GM12878 (cell line): ENCODE results near the gene ABCC5. TPM values are rescaled to one million over a fixed set of nuclear protein-coding genes. Genes with fewer than 3 reads are reported as not detected.

Source experiments
- CBFB ChIP-seq: IDR thresholded peaks from 2 replicates; pipeline ENCODE4 v1.6.1; 2016; ENCODE audit warnings: antibody characterized with exemption, low read depth
- EGR1 ChIP-seq, 2 experiments: IDR thresholded peaks; 1 replicate in 1 of 2; 2 replicates in 1 of 2; pipeline ENCODE4 v1.6.1; 2011 to 2012; ENCODE audit warnings: low read depth in 2 of 2, low read length in 2 of 2, borderline replicate concordance in 1 of 2, mild to moderate bottlenecking in 1 of 2, moderate library complexity in 1 of 2
- HDAC2 ChIP-seq: fragments of 200-600 bp; sonication (generic); IDR thresholded peaks from 2 replicates; pipeline ENCODE4 v1.6.1; 2017
- MYB ChIP-seq: fragments of 150-350 bp; IDR thresholded peaks from 2 replicates; pipeline ENCODE4 v1.6.1; 2014; ENCODE audit warnings: mild to moderate bottlenecking, low read depth, low read length, borderline replicate concordance
- NR2F1 ChIP-seq: fragments of 450-650 bp; conservative IDR thresholded peaks from 2 replicates; pipeline ENCODE4 v1.6.1; 2017; ENCODE audit warnings: mild to moderate bottlenecking
- NRF1 ChIP-seq: conservative IDR thresholded peaks from 2 replicates; pipeline ENCODE4 v1.6.1; 2011; ENCODE audit warnings: mild to moderate bottlenecking, low read depth, low read length, improper control_type of control experiment
- TARDBP ChIP-seq: IDR thresholded peaks from 2 replicates; pipeline ENCODE4 v1.6.1; 2016; ENCODE audit warnings: borderline replicate concordance
- TCF3 ChIP-seq: IDR thresholded peaks from 2 replicates; pipeline ENCODE4 v1.6.1; 2012; ENCODE audit warnings: low read depth, mild to moderate bottlenecking, low read length, borderline replicate concordance; ENCODE audit not compliant: insufficient read depth
- YY1 ChIP-seq: IDR thresholded peaks from 2 replicates; pipeline ENCODE4 v1.6.1; 2011; ENCODE audit warnings: low read depth, mild to moderate bottlenecking, low read length
- polyA plus RNA-seq, 11 experiments: library from polyadenylated mRNA; depleted of rRNA in 4 of 11; unstranded in 6 of 11; stranded (reverse) in 5 of 11; fragments of >200 nt; fragmentation: Nextera tagmentation in 4 of 11; fragmentation: Illumina TruSeq in 1 of 11; extraction: Ambion mirVana in 4 of 11; extraction: Trizol in 1 of 11; gene quantifications; 1 replicate in 1 of 11; 2 replicates in 10 of 11; pipeline versions ENCODE4 v1.2.1 to v1.2.3, GENCODE V29; 2011 to 2016; ENCODE audit warnings: inconsistent platforms in 2 of 11, missing spikeins in 2 of 11, low read depth in 1 of 11
- total RNA-seq, 4 experiments: library from RNA; depleted of rRNA in 3 of 4; stranded (reverse); fragments of >200 nt in 3 of 4; fragmentation: Illumina TruSeq in 1 of 4; extraction: Trizol in 1 of 4; gene quantifications; 2 replicates each; pipeline versions ENCODE4 v1.2.1 to v1.2.3, GENCODE V29; 2013 to 2021
- TF ChIP-seq, protein P1 (sequence below): IDR thresholded peaks from 2 replicates; pipeline ENCODE4 v1.6.1; 2011; ENCODE audit warnings: low read depth, mild to moderate bottlenecking, low read length, moderate library complexity, borderline replicate concordance; ENCODE audit errors: extremely low read depth
- TF ChIP-seq, protein P2 (sequence below): fragments of 450-650 bp; conservative IDR thresholded peaks from 2 replicates; pipeline ENCODE4 v1.6.1; 2017; ENCODE audit warnings: mild to moderate bottlenecking, moderate library complexity
- TF ChIP-seq, protein P3 (sequence below): fragments of 450-650 bp; IDR thresholded peaks from 2 replicates; pipeline ENCODE4 v1.6.1; 2018; ENCODE audit warnings: mild to moderate bottlenecking, low read depth, moderate library complexity; ENCODE audit not compliant: partially characterized antibody
- TF ChIP-seq, protein P4 (sequence below): fragments of 450-650 bp; IDR thresholded peaks from 2 replicates; pipeline ENCODE4 v1.6.1; 2017; ENCODE audit warnings: mild to moderate bottlenecking
- TF ChIP-seq, protein P5 (sequence below): IDR thresholded peaks from 2 replicates; pipeline ENCODE4 v1.6.1; 2011; ENCODE audit warnings: borderline replicate concordance, low read depth, mild to moderate bottlenecking, moderate library complexity, mixed read lengths, low read length; ENCODE audit not compliant: insufficient read depth; ENCODE audit errors: extremely low read length
- TF ChIP-seq, protein P6 (sequence below): fragments of 450-650 bp; formaldehyde crosslinking; IDR thresholded peaks from 2 replicates; pipeline ENCODE4 v1.4.0; 2020; ENCODE audit warnings: mild to moderate bottlenecking, moderate library complexity

The ABCC5 gene
- total and polyA plus RNA-seq, 10 of the 15 experiments (the other 5 are each of a cell fraction or from before 2014, with no cell fraction given), result 6.0 to 17.8 (median 9.7) TPM

DNA sequence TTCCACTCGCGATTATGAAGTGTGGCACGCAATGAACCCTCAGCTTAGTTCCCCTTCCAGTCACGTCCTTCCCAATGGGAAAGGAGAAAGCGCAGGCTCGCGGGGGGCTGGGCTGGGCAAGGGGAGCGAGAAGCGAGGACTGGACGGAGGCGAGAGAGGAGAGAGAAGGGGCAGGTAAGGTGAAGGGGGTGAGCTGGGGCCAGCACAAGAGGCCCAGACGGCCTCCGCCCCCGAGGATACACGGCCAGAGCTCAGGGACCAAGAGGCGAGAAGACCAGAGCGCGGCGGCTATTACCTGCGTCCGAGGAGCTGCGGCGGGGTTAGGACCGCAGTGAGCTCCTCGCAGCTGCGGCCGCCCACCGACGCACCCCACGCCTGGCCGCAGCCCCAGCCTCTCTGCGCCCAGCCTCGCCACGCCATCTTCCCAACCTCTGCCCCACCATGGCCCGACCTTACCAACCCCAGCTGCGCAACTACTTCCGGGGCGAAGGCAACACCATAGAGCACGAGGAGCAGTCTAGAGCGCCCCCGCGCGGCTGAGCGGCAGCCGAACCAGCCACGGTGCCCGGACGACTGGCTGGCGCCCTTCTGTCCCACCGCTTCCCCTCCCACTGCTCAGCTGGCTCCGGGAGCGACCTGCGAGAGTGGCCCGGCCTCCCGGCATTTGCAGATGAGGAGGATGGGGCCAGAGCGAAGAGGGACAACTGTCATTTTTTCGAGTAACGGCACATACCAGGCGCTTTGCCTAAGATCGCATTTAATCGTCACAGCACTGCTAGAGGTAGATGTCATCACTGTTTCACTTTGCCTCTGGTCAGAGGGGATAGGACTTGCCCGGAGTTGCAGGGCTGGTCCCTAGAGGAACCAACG, 133.0 kb downstream of the ABCC5 start, which contains the start of gene PARL (continued):
- peak; percentile 82 for TF ChIP-seq TARDBP
- TF ChIP-seq EGR1 (IDR thresholded peaks at IDR 0.05; ENCODE audit: borderline replicate concordance in 1 of 2, low read depth in 2 of 2, low read length in 2 of 2), result peak; percentile 49 to 51; a peak in 1 of 3 replicates
- no peak for TF ChIP-seq HDAC2
- TF ChIP-seq, protein P1, sequence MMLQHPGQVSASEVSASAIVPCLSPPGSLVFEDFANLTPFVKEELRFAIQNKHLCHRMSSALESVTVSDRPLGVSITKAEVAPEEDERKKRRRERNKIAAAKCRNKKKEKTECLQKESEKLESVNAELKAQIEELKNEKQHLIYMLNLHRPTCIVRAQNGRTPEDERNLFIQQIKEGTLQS, result no peak
- TF ChIP-seq NRF1, result no peak
- TF ChIP-seq, protein P2, sequence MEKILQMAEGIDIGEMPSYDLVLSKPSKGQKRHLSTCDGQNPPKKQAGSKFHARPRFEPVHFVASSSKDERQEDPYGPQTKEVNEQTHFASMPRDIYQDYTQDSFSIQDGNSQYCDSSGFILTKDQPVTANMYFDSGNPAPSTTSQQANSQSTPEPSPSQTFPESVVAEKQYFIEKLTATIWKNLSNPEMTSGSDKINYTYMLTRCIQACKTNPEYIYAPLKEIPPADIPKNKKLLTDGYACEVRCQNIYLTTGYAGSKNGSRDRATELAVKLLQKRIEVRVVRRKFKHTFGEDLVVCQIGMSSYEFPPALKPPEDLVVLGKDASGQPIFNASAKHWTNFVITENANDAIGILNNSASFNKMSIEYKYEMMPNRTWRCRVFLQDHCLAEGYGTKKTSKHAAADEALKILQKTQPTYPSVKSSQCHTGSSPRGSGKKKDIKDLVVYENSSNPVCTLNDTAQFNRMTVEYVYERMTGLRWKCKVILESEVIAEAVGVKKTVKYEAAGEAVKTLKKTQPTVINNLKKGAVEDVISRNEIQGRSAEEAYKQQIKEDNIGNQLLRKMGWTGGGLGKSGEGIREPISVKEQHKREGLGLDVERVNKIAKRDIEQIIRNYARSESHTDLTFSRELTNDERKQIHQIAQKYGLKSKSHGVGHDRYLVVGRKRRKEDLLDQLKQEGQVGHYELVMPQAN, result peak; percentile 84
- TF ChIP-seq, protein P3, sequence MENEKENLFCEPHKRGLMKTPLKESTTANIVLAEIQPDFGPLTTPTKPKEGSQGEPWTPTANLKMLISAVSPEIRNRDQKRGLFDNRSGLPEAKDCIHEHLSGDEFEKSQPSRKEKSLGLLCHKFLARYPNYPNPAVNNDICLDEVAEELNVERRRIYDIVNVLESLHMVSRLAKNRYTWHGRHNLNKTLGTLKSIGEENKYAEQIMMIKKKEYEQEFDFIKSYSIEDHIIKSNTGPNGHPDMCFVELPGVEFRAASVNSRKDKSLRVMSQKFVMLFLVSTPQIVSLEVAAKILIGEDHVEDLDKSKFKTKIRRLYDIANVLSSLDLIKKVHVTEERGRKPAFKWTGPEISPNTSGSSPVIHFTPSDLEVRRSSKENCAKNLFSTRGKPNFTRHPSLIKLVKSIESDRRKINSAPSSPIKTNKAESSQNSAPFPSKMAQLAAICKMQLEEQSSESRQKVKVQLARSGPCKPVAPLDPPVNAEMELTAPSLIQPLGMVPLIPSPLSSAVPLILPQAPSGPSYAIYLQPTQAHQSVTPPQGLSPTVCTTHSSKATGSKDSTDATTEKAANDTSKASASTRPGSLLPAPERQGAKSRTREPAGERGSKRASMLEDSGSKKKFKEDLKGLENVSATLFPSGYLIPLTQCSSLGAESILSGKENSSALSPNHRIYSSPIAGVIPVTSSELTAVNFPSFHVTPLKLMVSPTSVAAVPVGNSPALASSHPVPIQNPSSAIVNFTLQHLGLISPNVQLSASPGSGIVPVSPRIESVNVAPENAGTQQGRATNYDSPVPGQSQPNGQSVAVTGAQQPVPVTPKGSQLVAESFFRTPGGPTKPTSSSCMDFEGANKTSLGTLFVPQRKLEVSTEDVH, result no peak
- TF ChIP-seq, protein P4, sequence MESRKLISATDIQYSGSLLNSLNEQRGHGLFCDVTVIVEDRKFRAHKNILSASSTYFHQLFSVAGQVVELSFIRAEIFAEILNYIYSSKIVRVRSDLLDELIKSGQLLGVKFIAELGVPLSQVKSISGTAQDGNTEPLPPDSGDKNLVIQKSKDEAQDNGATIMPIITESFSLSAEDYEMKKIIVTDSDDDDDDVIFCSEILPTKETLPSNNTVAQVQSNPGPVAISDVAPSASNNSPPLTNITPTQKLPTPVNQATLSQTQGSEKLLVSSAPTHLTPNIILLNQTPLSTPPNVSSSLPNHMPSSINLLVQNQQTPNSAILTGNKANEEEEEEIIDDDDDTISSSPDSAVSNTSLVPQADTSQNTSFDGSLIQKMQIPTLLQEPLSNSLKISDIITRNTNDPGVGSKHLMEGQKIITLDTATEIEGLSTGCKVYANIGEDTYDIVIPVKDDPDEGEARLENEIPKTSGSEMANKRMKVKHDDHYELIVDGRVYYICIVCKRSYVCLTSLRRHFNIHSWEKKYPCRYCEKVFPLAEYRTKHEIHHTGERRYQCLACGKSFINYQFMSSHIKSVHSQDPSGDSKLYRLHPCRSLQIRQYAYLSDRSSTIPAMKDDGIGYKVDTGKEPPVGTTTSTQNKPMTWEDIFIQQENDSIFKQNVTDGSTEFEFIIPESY, result no peak
- no peak for TF ChIP-seq CBFB
- TF ChIP-seq NR2F1, result peak; percentile 98
- TF ChIP-seq, protein P5, sequence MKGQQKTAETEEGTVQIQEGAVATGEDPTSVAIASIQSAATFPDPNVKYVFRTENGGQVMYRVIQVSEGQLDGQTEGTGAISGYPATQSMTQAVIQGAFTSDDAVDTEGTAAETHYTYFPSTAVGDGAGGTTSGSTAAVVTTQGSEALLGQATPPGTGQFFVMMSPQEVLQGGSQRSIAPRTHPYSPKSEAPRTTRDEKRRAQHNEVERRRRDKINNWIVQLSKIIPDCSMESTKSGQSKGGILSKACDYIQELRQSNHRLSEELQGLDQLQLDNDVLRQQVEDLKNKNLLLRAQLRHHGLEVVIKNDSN, result peak; percentile 10
- TF ChIP-seq, protein P6, sequence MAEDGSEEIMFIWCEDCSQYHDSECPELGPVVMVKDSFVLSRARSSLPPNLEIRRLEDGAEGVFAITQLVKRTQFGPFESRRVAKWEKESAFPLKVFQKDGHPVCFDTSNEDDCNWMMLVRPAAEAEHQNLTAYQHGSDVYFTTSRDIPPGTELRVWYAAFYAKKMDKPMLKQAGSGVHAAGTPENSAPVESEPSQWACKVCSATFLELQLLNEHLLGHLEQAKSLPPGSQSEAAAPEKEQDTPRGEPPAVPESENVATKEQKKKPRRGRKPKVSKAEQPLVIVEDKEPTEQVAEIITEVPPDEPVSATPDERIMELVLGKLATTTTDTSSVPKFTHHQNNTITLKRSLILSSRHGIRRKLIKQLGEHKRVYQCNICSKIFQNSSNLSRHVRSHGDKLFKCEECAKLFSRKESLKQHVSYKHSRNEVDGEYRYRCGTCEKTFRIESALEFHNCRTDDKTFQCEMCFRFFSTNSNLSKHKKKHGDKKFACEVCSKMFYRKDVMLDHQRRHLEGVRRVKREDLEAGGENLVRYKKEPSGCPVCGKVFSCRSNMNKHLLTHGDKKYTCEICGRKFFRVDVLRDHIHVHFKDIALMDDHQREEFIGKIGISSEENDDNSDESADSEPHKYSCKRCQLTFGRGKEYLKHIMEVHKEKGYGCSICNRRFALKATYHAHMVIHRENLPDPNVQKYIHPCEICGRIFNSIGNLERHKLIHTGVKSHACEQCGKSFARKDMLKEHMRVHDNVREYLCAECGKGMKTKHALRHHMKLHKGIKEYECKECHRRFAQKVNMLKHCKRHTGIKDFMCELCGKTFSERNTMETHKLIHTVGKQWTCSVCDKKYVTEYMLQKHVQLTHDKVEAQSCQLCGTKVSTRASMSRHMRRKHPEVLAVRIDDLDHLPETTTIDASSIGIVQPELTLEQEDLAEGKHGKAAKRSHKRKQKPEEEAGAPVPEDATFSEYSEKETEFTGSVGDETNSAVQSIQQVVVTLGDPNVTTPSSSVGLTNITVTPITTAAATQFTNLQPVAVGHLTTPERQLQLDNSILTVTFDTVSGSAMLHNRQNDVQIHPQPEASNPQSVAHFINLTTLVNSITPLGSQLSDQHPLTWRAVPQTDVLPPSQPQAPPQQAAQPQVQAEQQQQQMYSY, result no peak
- peak; percentile 96 for TF ChIP-seq YY1
- peak; percentile 84 for TF ChIP-seq TCF3
- TF ChIP-seq MYB, result no peak
